SK-N-SH (cell line): ENCODE data around the gene TULP4. TPM values are rescaled to one million over a fixed set of nuclear protein-coding genes. Genes with fewer than 3 reads are reported as not detected.

Source experiments
- CTCF ChIA-PET: fragments of 300-600, 350-600 bp; formaldehyde crosslinking; extraction: SDS; loops from one replicate; lab custom pipeline; 2021; lab: Yijun Ruan, JAX
- POLR2A ChIA-PET: fragments of 350-600 bp; sonication (Branson Sonifier 250); formaldehyde crosslinking; extraction: SDS; loops from one replicate; lab custom pipeline; 2020; ENCODE audit warnings: antibody characterized with exemption, inconsistent platforms; lab: Yijun Ruan, JAX
- DNase-seq: peaks from one replicate; pipeline ENCODE4 v3.0.0; 2012
- H2AFZ ChIP-seq: fragments of 200-600 bp; sonication (generic); 2 replicates; pipeline ENCODE4 v1.8.1; 2016; ENCODE audit warnings: antibody characterized with exemption, mild to moderate bottlenecking, low read depth
- H3F3A ChIP-seq: fragments of 200-600 bp; sonication (generic); replicated peaks from 2 replicates; pipeline ENCODE3; 2016; ENCODE audit warnings: antibody characterized with exemption, mild to moderate bottlenecking; ENCODE audit not compliant: insufficient read depth
- H3K27ac ChIP-seq, 2 experiments: fragments of 200-500 bp in 1 of 2; fragments of 200-600 bp in 1 of 2; sonication (Bioruptor generic) in 1 of 2; sonication (generic), shearing (Covaris generic) in 1 of 2; 2 replicates each; pipeline versions ENCODE4 v1.5.1 to v1.6.1; 2014 to 2016; ENCODE audit warnings: low read depth in 2 of 2, inconsistent platforms in 1 of 2, low read length in 1 of 2, mild to moderate bottlenecking in 1 of 2, mixed read lengths in 1 of 2
- H3K27me3 ChIP-seq: fragments of 200-600 bp; sonication (generic), shearing (Covaris generic); 2 replicates; pipeline ENCODE4 v1.6.1; 2016; ENCODE audit warnings: mixed run types; ENCODE audit not compliant: insufficient read depth
- H3K36me3 ChIP-seq, 2 experiments: fragments of 200-500 bp in 1 of 2; fragments of 200-600 bp in 1 of 2; sonication (Bioruptor generic) in 1 of 2; sonication (generic) in 1 of 2; replicated peaks in 1 of 2; 2 replicates each; pipeline versions ENCODE3 to v1.5.1; 2014 to 2016; ENCODE audit warnings: low read length in 1 of 2, mild to moderate bottlenecking in 1 of 2; ENCODE audit not compliant: insufficient read depth in 2 of 2, control insufficient read depth in 1 of 2
- H3K4me1 ChIP-seq, 2 experiments: fragments of 200-500 bp in 1 of 2; fragments of 200-600 bp in 1 of 2; sonication (Bioruptor generic) in 1 of 2; sonication (generic), shearing (Covaris generic) in 1 of 2; 2 replicates each; pipeline versions ENCODE4 v1.5.1 to v1.6.1; 2014 to 2016; ENCODE audit warnings: low read depth in 1 of 2, low read length in 1 of 2, mixed run types in 1 of 2; ENCODE audit not compliant: insufficient read depth in 2 of 2, control insufficient read depth in 1 of 2
- H3K4me2 ChIP-seq: fragments of 200-600 bp; sonication (generic), shearing (Covaris generic); 2 replicates; pipeline ENCODE4 v1.6.1; 2017; ENCODE audit warnings: mixed run types
- H3K4me3 ChIP-seq, 2 experiments: fragments of 200-500 bp in 1 of 2; fragments of 200-600 bp in 1 of 2; sonication (Bioruptor generic) in 1 of 2; sonication (generic), shearing (Covaris generic) in 1 of 2; 2 replicates each; pipeline versions ENCODE4 v1.5.1 to v1.8.1; 2014 to 2016; ENCODE audit warnings: low read depth in 2 of 2, inconsistent platforms in 1 of 2, low read length in 1 of 2, mild to moderate bottlenecking in 1 of 2, mixed read lengths in 1 of 2, moderate library complexity in 1 of 2
- H3K79me2 ChIP-seq: fragments of 200-600 bp; sonication (generic); 2 replicates; pipeline ENCODE4 v1.8.1; 2017; ENCODE audit warnings: mild to moderate bottlenecking; ENCODE audit not compliant: insufficient read depth
- H3K9ac ChIP-seq: fragments of 200-600 bp; sonication (generic); 2 replicates; pipeline ENCODE4 v1.6.1; 2017; ENCODE audit warnings: mixed run types
- H3K9me2 ChIP-seq: fragments of 200-600 bp; sonication (generic); 2 replicates; pipeline ENCODE4 v1.6.1; 2017; ENCODE audit warnings: mixed run types
- H3K9me3 ChIP-seq: fragments of 200-600 bp; sonication (generic); 2 replicates; pipeline ENCODE4 v1.6.1; 2017; ENCODE audit warnings: mixed run types, mild to moderate bottlenecking, moderate library complexity
- H4K20me1 ChIP-seq: fragments of 200-600 bp; sonication (generic); 2 replicates; pipeline ENCODE4 v1.6.1; 2017; ENCODE audit warnings: mild to moderate bottlenecking, mixed run types; ENCODE audit not compliant: insufficient read depth
- CHD2 ChIP-seq: fragments of 150-350 bp; IDR thresholded peaks from 2 replicates; pipeline ENCODE4 v1.6.1; 2018; ENCODE audit warnings: low read length; ENCODE audit not compliant: partially characterized antibody
- CTCF ChIP-seq: fragments of 200-600 bp; sonication (generic); IDR thresholded peaks from 2 replicates; pipeline ENCODE4 v1.6.1; 2017; ENCODE audit warnings: antibody characterized with exemption, mild to moderate bottlenecking, moderate library complexity
- EP300 ChIP-seq, 2 experiments: IDR thresholded peaks; 2 replicates each; pipeline versions ENCODE4 v1.4.0 to v1.6.1; 2012; ENCODE audit warnings: borderline replicate concordance in 1 of 2, low read depth in 1 of 2, low read length in 1 of 2
- EZH2phosphoT487 ChIP-seq: fragments of 200-600 bp; sonication (generic); IDR thresholded peaks from 2 replicates; pipeline ENCODE4 v1.6.1; 2017; ENCODE audit warnings: low read depth, mixed run types, mild to moderate bottlenecking, antibody characterized with exemption, moderate library complexity, borderline replicate concordance
- GATA2 ChIP-seq: sonication (generic); formaldehyde crosslinking; IDR thresholded peaks from 2 replicates; pipeline ENCODE4 v1.5.0; 2020; ENCODE audit warnings: mild to moderate bottlenecking, missing genetic modification reagents
- IRF3 ChIP-seq: fragments of 150-350 bp; IDR thresholded peaks from 2 replicates; pipeline ENCODE4 v1.6.1; 2016; ENCODE audit warnings: mild to moderate bottlenecking, low read depth, low read length
- JUND ChIP-seq: IDR thresholded peaks from 2 replicates; pipeline ENCODE4 v1.4.0; 2012
- MAX ChIP-seq: IDR thresholded peaks from 2 replicates; pipeline ENCODE4 v1.4.0; 2012; ENCODE audit warnings: low read depth
- MXI1 ChIP-seq: IDR thresholded peaks from 2 replicates; pipeline ENCODE4 v1.6.1; 2012; ENCODE audit warnings: mild to moderate bottlenecking, low read depth, low read length, improper control_type of control experiment
- NFIC ChIP-seq: IDR thresholded peaks from 2 replicates; pipeline ENCODE4 v1.4.0; 2012; ENCODE audit warnings: borderline replicate concordance
- PBX3 ChIP-seq: IDR thresholded peaks from 2 replicates; pipeline ENCODE4; 2012
- RCOR1 ChIP-seq: fragments of 150-350 bp; IDR thresholded peaks from 2 replicates; pipeline ENCODE4 v1.6.1; 2017; ENCODE audit warnings: antibody characterized with exemption, low read length
- RFX5 ChIP-seq: IDR thresholded peaks from 2 replicates; pipeline ENCODE4 v1.6.1; 2012; ENCODE audit warnings: mild to moderate bottlenecking, improper control_type of control experiment, low read length
- RXRA ChIP-seq: IDR thresholded peaks from 2 replicates; pipeline ENCODE4 v1.4.0; 2012; ENCODE audit warnings: low read depth, mild to moderate bottlenecking, borderline replicate concordance
- TCF12 ChIP-seq: IDR thresholded peaks from 2 replicates; pipeline ENCODE4 v1.4.0; 2012
- TEAD4 ChIP-seq: IDR thresholded peaks from 2 replicates; pipeline ENCODE4 v1.4.0; 2012; ENCODE audit warnings: mild to moderate bottlenecking, borderline replicate concordance; ENCODE audit not compliant: insufficient read depth
- USF1 ChIP-seq: IDR thresholded peaks from 2 replicates; pipeline ENCODE4 v1.4.0; 2012; ENCODE audit warnings: low read depth, borderline replicate concordance
- USF2 ChIP-seq: fragments of 150-350 bp; IDR thresholded peaks from 2 replicates; pipeline ENCODE4 v1.6.1; 2017; ENCODE audit warnings: antibody characterized with exemption, low read length, low read depth, borderline replicate concordance
- ZBTB33 ChIP-seq: IDR thresholded peaks from 2 replicates; pipeline ENCODE4 v1.4.0; 2012; ENCODE audit warnings: low read depth, borderline replicate concordance
- WGBS: methylation state at CpG from one replicate; pipeline ENCODE4 v1.1.6; 2017; ENCODE audit warnings: low lambda C conversion rate; 5-methylcytosine and 5-hydroxymethylcytosine counted together
- polyA plus RNA-seq, 3 experiments: library from polyadenylated mRNA; depleted of rRNA; stranded (reverse); fragments of >200 nt; gene quantifications; 2 replicates each; pipeline ENCODE4 v1.2.3, GENCODE V29; 2012

TULP4 gene
- polyA plus RNA-seq, 1 of the 3 experiments (the other 2 are of a cell fraction), result 5.9 TPM

GRCh38 chr6:158396136-158396535 lies 83.9 kb downstream of the TULP4 start:
- no peaks in the 10 kb centered on the region for H3K9me2 ChIP-seq
- no peak overlapping the region for H3K27ac ChIP-seq
- peaks cover 0 to 24% of the 10 kb centered on the region in 2 experiments; a peak in 2 of 4 replicates for H3K4me1 ChIP-seq
- H3K27me3 ChIP-seq, result no peaks in the 10 kb centered on the region
- H3K4me3 ChIP-seq, result no peak overlapping the region
- H3K4me2 ChIP-seq, result no peak overlapping the region
- 73% methylated on average over 5 of the region's 5 CpGs for whole genome bisulfite sequencing
- DNase-seq, result no peak
- peaks cover 5% of the 10 kb centered on the region; the same call in 1 of the 2 replicates for H4K20me1 ChIP-seq
- H3K79me2 ChIP-seq, result peaks cover 33% of the 10 kb centered on the region; the same call in 1 of the 2 replicates
- peaks cover 0 to 5% of the 10 kb centered on the region in 2 experiments for H3K36me3 ChIP-seq
- TF ChIP-seq TEAD4, result no peak
- H3K9ac ChIP-seq, result no peak overlapping the region
- CTCF ChIA-PET, result no interaction called here
- no peak overlapping the region for H2AFZ ChIP-seq
- POLR2A ChIA-PET, result no interaction called here
- H3K9me3 ChIP-seq, result no peaks in the 10 kb centered on the region
- no peaks in the 10 kb centered on the region for H3F3A ChIP-seq

GRCh38 chr6:158397578-158397977 lies 85.3 kb downstream of the TULP4 start:
- no peak overlapping the region for H3K4me3 ChIP-seq
- no peaks in the 10 kb centered on the region for H3K27me3 ChIP-seq
- no peak overlapping the region; a peak in 1 of 4 replicates for H3K27ac ChIP-seq
- no peak overlapping the region for H3K4me2 ChIP-seq
- ChIA-PET POLR2A (no interaction called here), CTCF (interaction anchor here (1.0 to 2.5 kb wide), 2 partner anchors 14 to 176 kb away, joined by 3 to 10 read pairs; no protein-coding TSS in a partner anchor)
- no peaks in the 10 kb centered on the region for H3F3A ChIP-seq
- H3K9me3 ChIP-seq, result no peaks in the 10 kb centered on the region
- WGBS, result 96% methylated on average over 4 of the region's 4 CpGs
- H3K9ac ChIP-seq, result no peak overlapping the region
- H3K79me2 ChIP-seq, result peaks cover 36% of the 10 kb centered on the region; the same call in 1 of the 2 replicates
- H3K4me1 ChIP-seq, result peaks cover 0 to 33% of the 10 kb centered on the region in 2 experiments; a peak in 2 of 4 replicates
- H4K20me1 ChIP-seq, result peaks cover 5% of the 10 kb centered on the region; the same call in 1 of the 2 replicates
- peaks cover 0 to 5% of the 10 kb centered on the region in 2 experiments for H3K36me3 ChIP-seq
- DNase-seq, result no peak
- no peak overlapping the region for H2AFZ ChIP-seq
- H3K9me2 ChIP-seq, result no peaks in the 10 kb centered on the region
- no peak for TF ChIP-seq RCOR1
- TF ChIP-seq RXRA, result no peak
- no peak for TF ChIP-seq CHD2
- no peak for TF ChIP-seq ZBTB33
- TF ChIP-seq GATA2 (CRISPR knock-in tag), result no peak
- TF ChIP-seq RFX5, result no peak
- no peak for TF ChIP-seq PBX3
- no peak for TF ChIP-seq TCF12
- TF ChIP-seq IRF3, result no peak
- no peak for TF ChIP-seq TEAD4
- no peak for TF ChIP-seq MXI1
- no peak for TF ChIP-seq USF2
- no peak for TF ChIP-seq NFIC
- no peak for TF ChIP-seq USF1
- no peak for TF ChIP-seq EP300 (IDR thresholded peaks at IDR 0.05; ENCODE audit: borderline replicate concordance in 1 of 2, low read depth in 1 of 2, low read length in 1 of 2)
- no peak for TF ChIP-seq MAX
- TF ChIP-seq JUND, result no peak
- TF ChIP-seq CTCF, result no peak
- no peak for TF ChIP-seq EZH2phosphoT487
